H1 (cell line): ENCODE data around the gene CDON. TPM values are rescaled to one million over a fixed set of nuclear protein-coding genes. Genes with fewer than 3 reads are reported as not detected.

Experiments used
- EGR1 ChIP-seq: IDR thresholded peaks from 2 replicates; pipeline ENCODE4 v1.6.1; 2011; ENCODE audit warnings: low read depth, low read length, borderline replicate concordance
- polyA plus RNA-seq, 7 experiments: library from polyadenylated mRNA; depleted of rRNA in 3 of 7; stranded (reverse) in 5 of 7; unstranded in 2 of 7; fragments of >200 nt in 5 of 7; fragments of 200-250 nt in 2 of 7; gene quantifications; 1 replicate in 5 of 7; 2 replicates in 1 of 7; 4 replicates in 1 of 7; pipeline versions ENCODE4 v1.2.1 to v1.2.3, GENCODE V29; 2011 to 2013; ENCODE audit warnings: missing spikeins in 2 of 7, mixed read lengths in 2 of 7
- total RNA-seq: library from RNA; stranded (reverse); fragmentation: NEBNext Ultra II Directional; extraction: Animal tissue kit (Norgen Biotek cat#: 25700); gene quantifications from 2 replicates; pipeline ENCODE4 v1.2.1, GENCODE V29; 2021

Gene CDON
- total and polyA plus RNA-seq, 2 of the 8 experiments (the other 6 are each of a cell fraction or from before 2014, with no cell fraction given): 11.0 to 32.5 TPM

DNA sequence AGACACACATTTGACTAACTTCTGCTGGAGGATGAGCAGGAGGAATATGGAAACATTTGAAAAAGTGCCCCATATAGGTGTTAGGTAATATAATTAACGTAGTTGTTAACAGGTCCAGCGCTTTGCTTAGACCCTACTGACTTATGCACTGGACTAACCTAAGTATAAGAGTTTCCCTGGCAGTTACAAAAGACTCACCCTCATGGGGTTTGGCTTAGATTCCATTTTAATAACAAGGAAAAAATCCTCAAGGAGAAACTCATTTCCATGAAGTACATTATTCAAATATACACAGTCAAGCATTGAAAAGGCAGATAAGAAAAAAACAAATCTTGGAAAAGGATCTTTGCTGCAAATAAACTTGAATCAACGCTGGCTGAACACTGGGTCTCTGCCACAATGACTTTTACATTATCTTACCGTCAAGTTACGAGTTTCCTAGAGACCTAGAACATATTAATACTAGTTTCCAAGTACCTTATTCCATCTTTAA, 27.7 kb downstream of the CDON start (continued):
- no peak for TF ChIP-seq EGR1
